Skeletal muscle tissue (tissue), 4 donors: Measurements from ENCODE around the gene EHMT2. TPM values are rescaled to one million over a fixed set of nuclear protein-coding genes. Genes with fewer than 3 reads are reported as not detected.
"Not testable (repeated sequence)": the region's sequence is repeated elsewhere in the genome, so short reads cannot be mapped to it uniquely, and the experiment has no call there.

Experiments
- H3K27ac ChIP-seq: one replicate; pipeline ENCODE4 v1.7.0; 2013; ENCODE audit warnings: mild to moderate bottlenecking, low read depth, low read length, inconsistent platforms
- H3K27me3 ChIP-seq, 3 donors: one replicate each; pipeline ENCODE4 v1.7.0; 2013; ENCODE audit warnings: low read length in 3 of 3; ENCODE audit not compliant: control insufficient read depth in 3 of 3, insufficient read depth in 3 of 3
- H3K36me3 ChIP-seq, 3 donors: one replicate each; pipeline ENCODE4 v1.7.0; 2013; ENCODE audit warnings: low read length in 3 of 3; ENCODE audit not compliant: control insufficient read depth in 3 of 3, insufficient read depth in 3 of 3
- H3K4me1 ChIP-seq, 3 donors: one replicate each; pipeline ENCODE4 v1.7.0; 2013; ENCODE audit warnings: low read length in 3 of 3, mild to moderate bottlenecking in 3 of 3; ENCODE audit not compliant: control insufficient read depth in 3 of 3, insufficient read depth in 3 of 3
- H3K4me3 ChIP-seq, 3 donors: one replicate each; pipeline ENCODE4 v1.7.0; 2013; ENCODE audit warnings: low read length in 3 of 3
- H3K9ac ChIP-seq, 3 donors: one replicate each; pipeline ENCODE4 v1.7.0; 2013; ENCODE audit warnings: low read length in 3 of 3, mild to moderate bottlenecking in 3 of 3, moderate library complexity in 2 of 3, low read depth in 1 of 3
- H3K9me3 ChIP-seq, 3 donors: one replicate each; pipeline ENCODE4 v1.7.0; 2013; ENCODE audit warnings: low read length in 3 of 3; ENCODE audit not compliant: control insufficient read depth in 3 of 3
- total RNA-seq: library from RNA; depleted of rRNA; stranded (reverse); fragments of >200 nt; gene quantifications from one replicate; pipeline ENCODE4 v1.2.3, GENCODE V29; 2014
- donor health status: Osteomylitis.

The EHMT2 gene
- total RNA-seq, 1 donor from 2014 or later, result 24.0 TPM

DNA sequence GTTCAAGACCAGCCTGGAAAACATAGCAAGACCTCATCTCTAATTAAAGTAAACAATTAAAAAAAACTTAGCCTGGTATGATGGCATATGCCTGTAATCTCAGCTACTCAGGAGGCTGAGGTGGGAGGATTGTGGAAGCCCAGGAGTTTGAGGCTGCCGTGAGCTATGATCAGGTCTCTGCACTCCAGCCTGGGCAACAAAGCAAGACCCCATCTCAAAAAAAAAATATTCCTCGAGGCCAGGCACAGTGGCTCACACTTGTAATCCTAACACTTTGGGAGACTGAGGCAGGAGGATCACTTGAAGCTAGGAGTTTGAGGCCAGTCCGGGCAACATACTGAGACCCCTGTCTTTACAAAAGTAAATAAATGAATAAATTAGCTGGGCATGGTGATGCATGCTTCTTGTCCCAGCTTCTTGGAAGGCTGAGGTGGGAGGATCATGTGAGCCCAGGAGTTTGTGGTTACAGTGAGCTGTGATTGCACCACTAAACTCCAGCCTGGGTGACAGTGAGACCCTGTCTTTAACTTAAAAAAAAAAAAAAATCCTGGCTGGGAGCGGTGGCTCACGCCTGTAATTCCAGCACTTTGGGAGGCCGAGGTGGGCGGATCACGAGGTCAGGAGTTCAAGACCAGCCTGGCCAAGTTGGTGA lies 20.7 kb upstream of the EHMT2 start:
- Histone ChIP-seq H3K9me3 (no peaks in the 10 kb centered on the region), H3K36me3 (no peaks in the 10 kb centered on the region), H3K4me1 (no peaks in the 10 kb centered on the region), H3K4me3 (no peak overlapping the region), H3K27ac (no peak overlapping the region), H3K9ac (no peak overlapping the region), H3K27me3 (no peaks in the 10 kb centered on the region)

- Histone ChIP-seq H3K4me3 (no peak overlapping the region), H3K27ac (no peak overlapping the region), H3K4me1 (no peaks in the 10 kb centered on the region), H3K36me3 (no peaks in the 10 kb centered on the region), H3K9ac (no peak overlapping the region), H3K27me3 (no peaks in the 10 kb centered on the region), H3K9me3 (no peaks in the 10 kb centered on the region)
Observed at GRCh38 chr6:31915756-31916155, 18.3 kb upstream of the EHMT2 start.

- Histone ChIP-seq H3K4me3 (no peak overlapping the region), H3K9ac (no peak overlapping the region), H3K36me3 (no peaks in the 10 kb centered on the region), H3K27ac (no peak overlapping the region), H3K27me3 (no peaks in the 10 kb centered on the region), H3K4me1 (no peaks in the 10 kb centered on the region), H3K9me3 (no peaks in the 10 kb centered on the region)
Observed at GRCh38 chr6:31915351-31915750, 17.9 kb upstream of the EHMT2 start.

DNA sequence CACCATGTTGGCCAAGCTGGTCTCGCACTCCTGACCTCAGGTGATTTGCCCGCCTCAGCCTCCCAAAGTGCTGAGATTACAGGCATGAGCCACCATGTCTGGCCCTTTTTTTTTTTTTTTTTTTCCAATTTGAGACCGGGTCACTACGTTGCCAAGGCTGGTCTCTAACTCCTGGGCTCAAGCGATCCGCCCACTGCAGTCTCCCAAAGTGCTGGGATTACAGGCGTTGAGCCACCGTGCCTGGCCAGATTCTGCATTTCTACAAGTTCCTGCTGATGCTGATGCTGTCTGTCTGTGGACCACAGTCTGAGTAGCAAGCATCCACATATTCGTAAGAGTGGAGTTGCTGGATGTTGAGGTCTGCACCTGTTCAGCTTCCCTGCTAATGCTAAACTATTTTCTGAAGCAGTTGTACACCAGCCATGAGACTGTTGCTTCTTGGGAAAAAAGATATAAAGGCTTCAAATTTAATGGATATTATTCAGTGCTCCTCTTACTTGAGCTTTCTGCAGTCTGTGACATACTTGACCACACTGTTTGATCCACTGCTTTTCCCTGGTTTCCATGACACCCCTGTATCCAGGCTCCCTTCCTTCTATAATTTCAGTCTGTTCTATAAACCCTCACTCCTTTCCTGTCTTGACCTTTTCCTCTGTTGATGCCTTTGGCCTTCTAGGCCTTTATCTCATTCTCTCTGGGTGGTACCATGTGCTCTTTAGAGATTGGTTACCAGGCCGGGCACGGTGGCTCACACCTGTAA lies 14.5 kb upstream of the EHMT2 start:
- Histone ChIP-seq H3K9me3 (no peaks in the 10 kb centered on the region), H3K27ac (no peak overlapping the region), H3K27me3 (no peaks in the 10 kb centered on the region), H3K9ac (no peak overlapping the region), H3K36me3 (no peaks in the 10 kb centered on the region), H3K4me3 (no peak overlapping the region), H3K4me1 (no peaks in the 10 kb centered on the region)

- not testable (repeated sequence) for H3K4me1 ChIP-seq, H3K9me3 ChIP-seq, H3K36me3 ChIP-seq, H3K4me3 ChIP-seq, H3K27ac ChIP-seq, H3K27me3 ChIP-seq, H3K9ac ChIP-seq
Observed at GRCh38 chr6:31909298-31909697, 11.8 kb upstream of the EHMT2 start.

DNA sequence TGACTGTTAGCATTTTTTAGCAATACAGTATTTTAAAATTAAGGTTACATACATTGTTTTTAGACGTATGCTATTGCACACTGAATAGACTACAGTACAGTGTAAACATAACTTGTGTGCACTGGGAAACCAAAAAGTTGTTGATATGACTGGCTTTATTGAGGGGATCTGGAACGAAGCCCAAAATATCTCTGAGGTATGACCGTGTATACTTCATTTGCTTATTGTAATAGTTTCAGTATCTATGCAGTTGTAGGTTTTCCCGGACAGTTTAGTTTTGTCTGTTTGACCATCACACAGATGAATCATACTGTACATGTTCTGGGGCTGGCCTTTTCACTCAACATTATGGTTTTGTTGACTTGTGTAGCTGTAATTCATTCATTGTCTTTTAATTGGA lies 11.3 kb upstream of the EHMT2 start:
- Histone ChIP-seq H3K36me3 (no peaks in the 10 kb centered on the region), H3K27ac (no peak overlapping the region), H3K9ac (no peak overlapping the region), H3K4me3 (no peak overlapping the region), H3K4me1 (no peaks in the 10 kb centered on the region), H3K9me3 (no peaks in the 10 kb centered on the region), H3K27me3 (peaks cover 0 to 7% (median 0%) of the 10 kb centered on the region in 3 donors)

GRCh38 chr6:31908255-31908654 lies 10.8 kb upstream of the EHMT2 start:
- not testable (repeated sequence) for H3K4me1 ChIP-seq, H3K27me3 ChIP-seq, H3K9ac ChIP-seq, H3K4me3 ChIP-seq, H3K36me3 ChIP-seq, H3K27ac ChIP-seq, H3K9me3 ChIP-seq

DNA sequence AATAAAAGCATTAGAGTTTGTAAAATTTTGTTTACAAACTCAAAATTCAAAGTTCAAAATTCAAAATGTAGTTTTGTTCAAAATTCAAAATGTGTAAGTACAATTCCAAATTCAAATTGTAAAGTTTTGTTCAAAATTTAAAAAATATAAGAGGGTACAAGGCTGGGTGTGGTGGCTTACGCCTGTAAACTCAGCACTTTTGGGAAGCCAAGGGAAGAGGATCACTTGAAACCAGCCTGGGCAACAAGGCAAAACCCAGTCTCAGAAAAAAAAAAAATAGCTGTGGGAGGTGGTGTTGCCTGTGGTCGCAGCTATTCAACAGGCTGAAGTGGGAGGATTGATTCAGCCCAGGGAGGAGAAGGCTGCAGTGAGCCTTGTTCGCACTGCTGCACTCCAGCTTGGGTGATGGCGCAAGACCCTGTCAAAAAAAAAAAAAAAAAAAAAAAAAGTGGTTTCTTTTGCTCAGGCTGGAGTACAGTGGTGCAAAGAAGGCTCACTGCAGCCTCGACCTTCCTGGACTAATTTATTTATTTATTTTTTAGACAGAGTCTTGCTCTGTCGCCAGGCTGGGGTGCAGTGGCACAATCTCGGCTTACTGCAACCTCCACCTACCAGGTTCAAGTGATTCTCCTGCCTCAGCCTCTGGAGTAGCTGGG lies 9.8 kb upstream of the EHMT2 start:
- Histone ChIP-seq H3K4me3 (no peak overlapping the region), H3K4me1 (peaks cover 6 to 12% (median 7%) of the 10 kb centered on the region in 3 donors), H3K9me3 (no peaks in the 10 kb centered on the region), H3K36me3 (no peaks in the 10 kb centered on the region), H3K27ac (no peak overlapping the region), H3K9ac (no peak overlapping the region), H3K27me3 (peaks cover 0 to 7% (median 0%) of the 10 kb centered on the region in 3 donors)

GRCh38 chr6:31906727-31907126 lies 9.2 kb upstream of the EHMT2 start:
- H3K4me3 ChIP-seq, H3K9ac ChIP-seq, H3K27me3 ChIP-seq, H3K36me3 ChIP-seq, H3K9me3 ChIP-seq, H3K27ac ChIP-seq: not testable (repeated sequence)
- H3K4me1 ChIP-seq, result peaks cover 6 to 13% (median 7%) of the 10 kb centered on the region in 3 donors

DNA sequence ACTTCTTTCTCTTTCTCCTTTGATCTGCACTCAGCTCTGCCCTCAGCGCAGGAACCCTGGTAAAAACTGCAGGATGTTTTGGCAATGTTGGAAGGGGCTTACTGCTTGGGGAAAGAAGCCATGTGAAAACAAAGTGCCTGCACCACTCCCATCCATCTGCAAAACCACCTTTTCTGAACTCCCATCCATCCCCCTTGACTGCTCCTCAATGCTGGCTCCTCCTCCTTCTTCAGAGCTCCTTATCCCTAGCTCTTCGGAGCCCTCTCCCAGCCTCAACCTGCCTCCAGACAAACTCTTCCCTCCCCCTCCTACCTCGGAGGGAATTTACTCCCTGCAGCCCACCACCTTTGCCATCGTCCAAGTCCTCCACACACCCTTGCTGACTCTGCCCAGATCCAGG lies 8.6 kb upstream of the EHMT2 start:
- Histone ChIP-seq H3K9ac (no peak overlapping the region), H3K27ac (no peak overlapping the region), H3K27me3 (peaks cover 0 to 7% (median 0%) of the 10 kb centered on the region in 3 donors), H3K36me3 (no peaks in the 10 kb centered on the region), H3K4me3 (no peak overlapping the region), H3K9me3 (no peaks in the 10 kb centered on the region), H3K4me1 (peaks cover 9 to 14% (median 11%) of the 10 kb centered on the region in 3 donors)
